Measurements from ENCODE around the gene SFXN4.
"Not testable (repeated sequence)": the region's sequence is repeated elsewhere in the genome, so short reads cannot be mapped to it uniquely, and the experiment has no call there.

SFXN4 gene

GRCh38 chr10:119190954-119191785 lies 25.7 kb upstream of the SFXN4 start:
- in situ Hi-C loops (cut with MboI; ENCODE audit: low sequenced_read_pairs) = no loop called here

- in situ Hi-C loops (cut with MboI; ENCODE audit: low sequenced_read_pairs) = no loop called here
Measured at GRCh38 chr10:119190353-119190752, 24.8 kb upstream of the SFXN4 start.

GRCh38 chr10:119189811-119190282 lies 24.3 kb upstream of the SFXN4 start:
- in situ Hi-C loops (cut with MboI; ENCODE audit: low sequenced_read_pairs) = no loop called here

GRCh38 chr10:119183664-119184412 lies 18.3 kb upstream of the SFXN4 start:
- in situ Hi-C loops (cut with MboI; ENCODE audit: low sequenced_read_pairs) = no loop called here

- in situ Hi-C loops (cut with MboI; ENCODE audit: low sequenced_read_pairs) = not testable (repeated sequence)
Measured at GRCh38 chr10:119180850-119181400, 15.4 kb upstream of the SFXN4 start.

GRCh38 chr10:119178372-119179119 lies 13.0 kb upstream of the SFXN4 start, which contains the start of gene PRDX3:
TSS of gene PRDX3 (minus strand) at chr10:119178812. CDS start at chr10:119178790, 22 bp downstream.
- in situ Hi-C loops (cut with MboI; ENCODE audit: low sequenced_read_pairs) = no loop called here

- in situ Hi-C loops (cut with MboI; ENCODE audit: low sequenced_read_pairs) = no loop called here
Measured at GRCh38 chr10:119177708-119178371, 12.3 kb upstream of the SFXN4 start.

GRCh38 chr10:119176166-119176565 lies 10.7 kb upstream of the SFXN4 start:
- in situ Hi-C loops (cut with MboI; ENCODE audit: low sequenced_read_pairs) = no loop called here

GRCh38 chr10:119174109-119174508 lies 8.6 kb upstream of the SFXN4 start:
- in situ Hi-C loops (cut with MboI; ENCODE audit: low sequenced_read_pairs) = no loop called here

GRCh38 chr10:119167041-119167440 lies 1.5 kb upstream of the SFXN4 start:
- in situ Hi-C loops (cut with MboI; ENCODE audit: low sequenced_read_pairs) = no loop called here

GRCh38 chr10:119166564-119166963 lies 1.1 kb upstream of the SFXN4 start:
- in situ Hi-C loops (cut with MboI; ENCODE audit: low sequenced_read_pairs) = no loop called here

GRCh38 chr10:119166118-119166500 lies 595 bp upstream of the SFXN4 start:
- in situ Hi-C loops (cut with MboI; ENCODE audit: low sequenced_read_pairs) = no loop called here

GRCh38 chr10:119162452-119163092 lies 2.9 kb downstream of the SFXN4 start:
- in situ Hi-C loops (cut with MboI; ENCODE audit: low sequenced_read_pairs) = no loop called here

GRCh38 chr10:119161680-119162451 lies 3.6 kb downstream of the SFXN4 start:
- in situ Hi-C loops (cut with MboI; ENCODE audit: low sequenced_read_pairs) = no loop called here

GRCh38 chr10:119159332-119159731 lies 6.2 kb downstream of the SFXN4 start:
- in situ Hi-C loops (cut with MboI; ENCODE audit: low sequenced_read_pairs) = no loop called here

- in situ Hi-C loops (cut with MboI; ENCODE audit: low sequenced_read_pairs) = no loop called here
Measured at GRCh38 chr10:119153661-119154060, 11.9 kb downstream of the SFXN4 start.

- in situ Hi-C loops (cut with MboI; ENCODE audit: low sequenced_read_pairs) = no loop called here
Measured at GRCh38 chr10:119153041-119153440, 12.5 kb downstream of the SFXN4 start.

- in situ Hi-C loops (cut with MboI; ENCODE audit: low sequenced_read_pairs) = not testable (repeated sequence)
Measured at GRCh38 chr10:119151601-119152000, 13.9 kb downstream of the SFXN4 start.

- in situ Hi-C loops (cut with MboI; ENCODE audit: low sequenced_read_pairs) = no loop called here
Measured at GRCh38 chr10:119149729-119150128, 15.8 kb downstream of the SFXN4 start.

Data from hTERT RPE-1 (cell line).